Kidney epithelial cell (primary cell): ENCODE data around the gene ASZ1. TPM values are rescaled to one million over a fixed set of nuclear protein-coding genes. Genes with fewer than 3 reads are reported as not detected.

Source experiments
- DNase-seq: peaks from one replicate; pipeline ENCODE4 v3.0.0-alpha.2; 2010; ENCODE audit warnings: low read depth
- H3K27me3 ChIP-seq: 2 replicates; pipeline ENCODE4 v1.6.0; 2011; ENCODE audit warnings: low read length; ENCODE audit not compliant: control insufficient read depth, insufficient read depth
- H3K36me3 ChIP-seq: 2 replicates; pipeline ENCODE4 v1.5.1; 2011; ENCODE audit warnings: low read length; ENCODE audit not compliant: control insufficient read depth, insufficient read depth
- H3K4me3 ChIP-seq: 2 replicates; pipeline ENCODE4 v1.5.1; 2011; ENCODE audit warnings: low read depth, mild to moderate bottlenecking, control low read depth, low read length
- CTCF ChIP-seq: IDR thresholded peaks from 2 replicates; pipeline ENCODE4 v1.5.1; 2011; ENCODE audit warnings: mild to moderate bottlenecking, moderate library complexity, low read length, control low read depth, inconsistent platforms; ENCODE audit not compliant: insufficient read depth, poor library complexity, severe bottlenecking
- total RNA-seq: library from RNA; depleted of rRNA; stranded (reverse); fragments of >200 nt; gene quantifications from 2 replicates; pipeline ENCODE4 v1.2.3, GENCODE V29; 2015

Gene ASZ1
- total RNA-seq, 1 donor from 2014 or later = not detected

- no peak for TF ChIP-seq CTCF
- Histone ChIP-seq H3K36me3 (no peaks in the 10 kb centered on the region), H3K4me3 (peak within 1 kb of the TSS; percentile 36), H3K27me3 (peaks cover 31% of the 10 kb centered on the region)
- no peak for DNase-seq
These were observed 104.5 kb downstream of the ASZ1 start, which contains the start of gene WNT2 for GRCh38 chr7:117322741-117323304. TSS of gene WNT2 (minus strand) at chr7:117323058. CDS start at chr7:117322989, 69 bp downstream.

GRCh38 chr7:117320523-117320922 is 106.8 kb downstream of the ASZ1 start:
- DNase-seq = no peak
- no peak for TF ChIP-seq CTCF
- no peak overlapping the region for H3K4me3 ChIP-seq
- peaks cover 31% of the 10 kb centered on the region for H3K27me3 ChIP-seq
- no peaks in the 10 kb centered on the region for H3K36me3 ChIP-seq

GRCh38 chr7:117319181-117319580 is 108.1 kb downstream of the ASZ1 start:
- no peak for DNase-seq
- TF ChIP-seq CTCF = no peak
- Histone ChIP-seq H3K36me3 (no peaks in the 10 kb centered on the region), H3K4me3 (no peak overlapping the region), H3K27me3 (peaks cover 29% of the 10 kb centered on the region)

- Histone ChIP-seq H3K27me3 (no peaks in the 10 kb centered on the region), H3K36me3 (no peaks in the 10 kb centered on the region), H3K4me3 (no peak overlapping the region)
- no peak for DNase-seq
- no peak for TF ChIP-seq CTCF
These were observed 113.7 kb downstream of the ASZ1 start for GRCh38 chr7:117313582-117313981.

Other genes with a start within 250 kb of the ASZ1 start
- 0.07 and 0.29 TPM in 2 replicates for gene WNT2, start 104.4 kb downstream of the ASZ1 start, total RNA-seq
- gene CFTR, start 52.5 kb upstream of the ASZ1 start, total RNA-seq = 8.7 and 10.3 TPM in 2 replicates